Measurements from ENCODE around the gene CMTM4.

DNA sequence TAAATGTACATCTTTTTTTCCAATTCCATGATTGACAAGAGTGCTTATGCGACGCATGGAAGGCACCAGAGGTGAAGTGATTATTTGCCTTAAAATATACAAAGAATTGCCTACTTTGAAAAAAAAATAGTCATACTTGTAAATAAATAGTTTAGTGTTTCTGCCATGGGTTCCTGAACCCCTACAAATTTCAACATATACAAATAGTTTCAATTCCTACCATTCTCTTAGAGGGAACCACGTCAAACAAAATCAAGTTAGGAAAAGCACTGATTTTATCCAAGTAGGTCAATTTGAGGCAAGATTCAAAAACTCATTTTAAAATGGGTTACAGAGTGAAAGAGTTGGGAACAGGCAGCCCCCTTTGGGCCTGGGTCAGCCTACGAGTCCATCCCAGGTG is 80.4 kb downstream of the CMTM4 start:
- TF ChIP-seq, protein P1, sequence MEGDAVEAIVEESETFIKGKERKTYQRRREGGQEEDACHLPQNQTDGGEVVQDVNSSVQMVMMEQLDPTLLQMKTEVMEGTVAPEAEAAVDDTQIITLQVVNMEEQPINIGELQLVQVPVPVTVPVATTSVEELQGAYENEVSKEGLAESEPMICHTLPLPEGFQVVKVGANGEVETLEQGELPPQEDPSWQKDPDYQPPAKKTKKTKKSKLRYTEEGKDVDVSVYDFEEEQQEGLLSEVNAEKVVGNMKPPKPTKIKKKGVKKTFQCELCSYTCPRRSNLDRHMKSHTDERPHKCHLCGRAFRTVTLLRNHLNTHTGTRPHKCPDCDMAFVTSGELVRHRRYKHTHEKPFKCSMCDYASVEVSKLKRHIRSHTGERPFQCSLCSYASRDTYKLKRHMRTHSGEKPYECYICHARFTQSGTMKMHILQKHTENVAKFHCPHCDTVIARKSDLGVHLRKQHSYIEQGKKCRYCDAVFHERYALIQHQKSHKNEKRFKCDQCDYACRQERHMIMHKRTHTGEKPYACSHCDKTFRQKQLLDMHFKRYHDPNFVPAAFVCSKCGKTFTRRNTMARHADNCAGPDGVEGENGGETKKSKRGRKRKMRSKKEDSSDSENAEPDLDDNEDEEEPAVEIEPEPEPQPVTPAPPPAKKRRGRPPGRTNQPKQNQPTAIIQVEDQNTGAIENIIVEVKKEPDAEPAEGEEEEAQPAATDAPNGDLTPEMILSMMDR (IDR thresholded peaks at IDR 0.05) = no peak
- TF ChIP-seq EP300 (IDR thresholded peaks at IDR 0.05) = no peak

Measured in sigmoid colon (tissue), 4 donors.